B cell (primary cell): ENCODE measurements around the gene REN.

Experiments used
- EZH2 ChIP-seq: IDR thresholded peaks from 2 replicates; pipeline ENCODE4 v1.6.1; 2012; ENCODE audit warnings: borderline replicate concordance, low read depth, mild to moderate bottlenecking, moderate library complexity, low read length; ENCODE audit not compliant: insufficient read depth, poor library complexity, severe bottlenecking
- TF ChIP-seq, protein P1 (sequence below): fragments of 200-600 bp; IDR thresholded peaks from one replicate; pipeline ENCODE4 v1.8.0; 2022; ENCODE audit warnings: antibody characterized with exemption, mild to moderate bottlenecking

DNA sequence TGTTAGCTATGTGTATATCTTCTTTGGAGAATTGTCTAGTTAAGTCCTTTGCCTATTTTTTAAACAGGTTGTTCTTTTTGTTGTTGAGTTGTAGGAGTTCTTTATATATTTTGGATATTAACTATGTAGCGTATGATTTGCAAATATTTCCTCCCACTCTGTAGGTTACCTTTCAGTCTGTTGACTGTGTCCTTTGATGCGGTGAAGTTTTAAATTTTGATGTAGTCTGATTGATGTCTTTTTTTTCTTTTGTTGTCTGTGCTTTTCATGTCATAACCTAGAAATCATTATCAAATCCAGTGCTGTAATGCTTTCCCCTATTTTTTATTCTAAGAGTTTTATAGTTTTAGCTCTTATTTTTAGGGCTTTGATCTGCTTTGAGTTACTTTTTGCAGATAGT, 38.8 kb upstream of the REN start:
- TF ChIP-seq, protein P1, sequence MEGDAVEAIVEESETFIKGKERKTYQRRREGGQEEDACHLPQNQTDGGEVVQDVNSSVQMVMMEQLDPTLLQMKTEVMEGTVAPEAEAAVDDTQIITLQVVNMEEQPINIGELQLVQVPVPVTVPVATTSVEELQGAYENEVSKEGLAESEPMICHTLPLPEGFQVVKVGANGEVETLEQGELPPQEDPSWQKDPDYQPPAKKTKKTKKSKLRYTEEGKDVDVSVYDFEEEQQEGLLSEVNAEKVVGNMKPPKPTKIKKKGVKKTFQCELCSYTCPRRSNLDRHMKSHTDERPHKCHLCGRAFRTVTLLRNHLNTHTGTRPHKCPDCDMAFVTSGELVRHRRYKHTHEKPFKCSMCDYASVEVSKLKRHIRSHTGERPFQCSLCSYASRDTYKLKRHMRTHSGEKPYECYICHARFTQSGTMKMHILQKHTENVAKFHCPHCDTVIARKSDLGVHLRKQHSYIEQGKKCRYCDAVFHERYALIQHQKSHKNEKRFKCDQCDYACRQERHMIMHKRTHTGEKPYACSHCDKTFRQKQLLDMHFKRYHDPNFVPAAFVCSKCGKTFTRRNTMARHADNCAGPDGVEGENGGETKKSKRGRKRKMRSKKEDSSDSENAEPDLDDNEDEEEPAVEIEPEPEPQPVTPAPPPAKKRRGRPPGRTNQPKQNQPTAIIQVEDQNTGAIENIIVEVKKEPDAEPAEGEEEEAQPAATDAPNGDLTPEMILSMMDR: no peak
- TF ChIP-seq EZH2: no peak
